DOHH2 (cell line): ENCODE results near the gene FHIP1A.

ENCODE experiments used
- EZH2phosphoT487 ChIP-seq: fragments of 200-600 bp; sonication (generic); IDR thresholded peaks from 2 replicates; pipeline ENCODE4 v1.6.1; 2017; ENCODE audit warnings: borderline replicate concordance, mild to moderate bottlenecking, antibody characterized with exemption, low read length, moderate library complexity, mixed read lengths
- TF ChIP-seq, protein P1 (sequence below): fragments of 200-600 bp; sonication (generic); IDR thresholded peaks from one replicate; pipeline ENCODE4 v1.5.1; 2014; ENCODE audit warnings: antibody characterized with exemption, mild to moderate bottlenecking, low read depth, low read length; ENCODE audit not compliant: poor library complexity, severe bottlenecking

DNA sequence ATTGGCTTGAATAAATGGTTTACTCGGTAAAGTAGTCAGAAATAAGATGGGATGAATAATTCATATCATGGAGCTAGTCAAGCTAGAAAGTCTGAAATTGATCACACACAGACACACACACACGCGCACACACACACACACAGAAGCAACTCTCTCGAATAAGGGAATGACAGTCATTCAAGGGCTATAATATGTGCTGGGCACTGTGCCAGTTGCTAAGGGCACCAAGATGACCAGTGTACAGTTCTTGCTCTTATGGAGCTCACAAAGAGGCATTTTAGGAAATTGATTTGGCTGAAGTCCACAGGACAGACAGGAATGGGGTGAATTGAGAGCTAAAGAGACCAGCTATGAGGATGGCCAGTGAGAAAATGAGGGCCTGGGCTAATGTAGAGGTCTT is 49.4 kb upstream of the FHIP1A start:
- TF ChIP-seq, protein P1, sequence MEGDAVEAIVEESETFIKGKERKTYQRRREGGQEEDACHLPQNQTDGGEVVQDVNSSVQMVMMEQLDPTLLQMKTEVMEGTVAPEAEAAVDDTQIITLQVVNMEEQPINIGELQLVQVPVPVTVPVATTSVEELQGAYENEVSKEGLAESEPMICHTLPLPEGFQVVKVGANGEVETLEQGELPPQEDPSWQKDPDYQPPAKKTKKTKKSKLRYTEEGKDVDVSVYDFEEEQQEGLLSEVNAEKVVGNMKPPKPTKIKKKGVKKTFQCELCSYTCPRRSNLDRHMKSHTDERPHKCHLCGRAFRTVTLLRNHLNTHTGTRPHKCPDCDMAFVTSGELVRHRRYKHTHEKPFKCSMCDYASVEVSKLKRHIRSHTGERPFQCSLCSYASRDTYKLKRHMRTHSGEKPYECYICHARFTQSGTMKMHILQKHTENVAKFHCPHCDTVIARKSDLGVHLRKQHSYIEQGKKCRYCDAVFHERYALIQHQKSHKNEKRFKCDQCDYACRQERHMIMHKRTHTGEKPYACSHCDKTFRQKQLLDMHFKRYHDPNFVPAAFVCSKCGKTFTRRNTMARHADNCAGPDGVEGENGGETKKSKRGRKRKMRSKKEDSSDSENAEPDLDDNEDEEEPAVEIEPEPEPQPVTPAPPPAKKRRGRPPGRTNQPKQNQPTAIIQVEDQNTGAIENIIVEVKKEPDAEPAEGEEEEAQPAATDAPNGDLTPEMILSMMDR = no peak
- TF ChIP-seq EZH2phosphoT487 = no peak
